K562 (cell line): Measurements from ENCODE around the gene CISD3. TPM values are rescaled to one million over a fixed set of nuclear protein-coding genes. Genes with fewer than 3 reads are reported as not detected.

Source experiments
- CBFA2T2 ChIP-seq: fragments of 450-650 bp; conservative IDR thresholded peaks from 2 replicates; pipeline ENCODE4 v1.6.1; 2017; ENCODE audit warnings: mild to moderate bottlenecking
- ETS2 ChIP-seq: IDR thresholded peaks from 2 replicates; pipeline ENCODE4 v1.6.1; 2016; ENCODE audit warnings: borderline replicate concordance, missing genetic modification characterization, mild to moderate bottlenecking, moderate library complexity, missing compliant biosample characterization; ENCODE audit not compliant: poor library complexity, severe bottlenecking
- ETV5 ChIP-seq: sonication (generic); formaldehyde crosslinking; IDR thresholded peaks from 2 replicates; pipeline ENCODE4 v1.4.0; 2020; ENCODE audit warnings: low read depth, mild to moderate bottlenecking, missing genetic modification reagents
- MEF2A ChIP-seq: IDR thresholded peaks from 2 replicates; pipeline ENCODE4 v1.6.1; 2011; ENCODE audit warnings: low read depth, mild to moderate bottlenecking, low read length, moderate library complexity; ENCODE audit not compliant: control insufficient read depth
- OTX1 ChIP-seq: fragments of 450-650 bp; formaldehyde crosslinking; IDR thresholded peaks from 2 replicates; pipeline ENCODE4 v1.4.0; 2022; ENCODE audit warnings: mild to moderate bottlenecking
- TSHZ1 ChIP-seq: fragments of 250-450 bp; sonication (Bioruptor Pico); IDR thresholded peaks from 2 replicates; pipeline ENCODE4 v1.4.0; 2020; ENCODE audit warnings: mild to moderate bottlenecking, moderate library complexity
- YBX1 ChIP-seq: fragments of 450-650 bp; IDR thresholded peaks from 2 replicates; pipeline ENCODE4 v1.7.1; 2016; ENCODE audit warnings: mild to moderate bottlenecking
- ZBTB17 ChIP-seq: fragments of 450-650 bp; formaldehyde crosslinking; IDR thresholded peaks from 2 replicates; pipeline ENCODE4 v1.4.0; 2020; ENCODE audit warnings: mild to moderate bottlenecking
- ZFP91 ChIP-seq: sonication (generic); formaldehyde crosslinking; IDR thresholded peaks from 2 replicates; pipeline ENCODE4 v1.8.0; 2022; ENCODE audit warnings: mild to moderate bottlenecking, missing genetic modification reagents
- ZNF41 ChIP-seq: fragments of 250-450 bp; sonication (Bioruptor Pico); conservative IDR thresholded peaks from 2 replicates; pipeline ENCODE4 v1.4.0; 2020; ENCODE audit warnings: mild to moderate bottlenecking
- ZNF561 ChIP-seq: fragments of 450-650 bp; formaldehyde crosslinking; conservative IDR thresholded peaks from 2 replicates; pipeline ENCODE4 v1.4.0; 2020; ENCODE audit warnings: mild to moderate bottlenecking, moderate library complexity
- polyA plus RNA-seq, 8 experiments: library from polyadenylated mRNA; depleted of rRNA in 4 of 8; stranded (reverse) in 5 of 8; unstranded in 3 of 8; fragments of >200 nt; fragmentation: Nextera tagmentation in 2 of 8; fragmentation: Illumina TruSeq in 1 of 8; extraction: Ambion mirVana in 2 of 8; extraction: Trizol in 1 of 8; gene quantifications; 2 replicates each; pipeline versions ENCODE4 v1.2.1 to v1.2.3, GENCODE V29; 2011 to 2014; ENCODE audit warnings: inconsistent platforms in 1 of 8, missing spikeins in 1 of 8
- total RNA-seq, 7 experiments: library from RNA; depleted of rRNA in 6 of 7; stranded (reverse); fragments of >200 nt in 6 of 7; fragmentation: Illumina TruSeq in 2 of 7; extraction: Trizol in 2 of 7; gene quantifications; 2 replicates each; pipeline versions ENCODE4 v1.2.1 to v1.2.3, GENCODE V29; 2011 to 2021; ENCODE audit warnings: low replicate concordance in 1 of 7
- TF ChIP-seq, protein P1 (sequence below), 2 experiments: fragments of 150-350 bp in 1 of 2; IDR thresholded peaks; 2 replicates each; pipeline ENCODE4 v1.6.1; 2012 to 2016; ENCODE audit warnings: low read depth in 2 of 2, low read length in 2 of 2, mild to moderate bottlenecking in 1 of 2, moderate library complexity in 1 of 2
- TF ChIP-seq, protein P2 (sequence below): IDR thresholded peaks from 2 replicates; pipeline ENCODE4 v1.6.1; 2016; ENCODE audit warnings: missing genetic modification characterization, missing compliant biosample characterization
- TF ChIP-seq, protein P3 (sequence below): sonication (generic); formaldehyde crosslinking; IDR thresholded peaks from 2 replicates; pipeline ENCODE4 v1.4.0; 2020; ENCODE audit warnings: mild to moderate bottlenecking, missing genetic modification reagents

Gene CISD3
- total and polyA plus RNA-seq, 9 of the 15 experiments (the other 6 are each of a cell fraction or from before 2014, with no cell fraction given): 5.0 to 60.7 (median 15.7) TPM

DNA sequence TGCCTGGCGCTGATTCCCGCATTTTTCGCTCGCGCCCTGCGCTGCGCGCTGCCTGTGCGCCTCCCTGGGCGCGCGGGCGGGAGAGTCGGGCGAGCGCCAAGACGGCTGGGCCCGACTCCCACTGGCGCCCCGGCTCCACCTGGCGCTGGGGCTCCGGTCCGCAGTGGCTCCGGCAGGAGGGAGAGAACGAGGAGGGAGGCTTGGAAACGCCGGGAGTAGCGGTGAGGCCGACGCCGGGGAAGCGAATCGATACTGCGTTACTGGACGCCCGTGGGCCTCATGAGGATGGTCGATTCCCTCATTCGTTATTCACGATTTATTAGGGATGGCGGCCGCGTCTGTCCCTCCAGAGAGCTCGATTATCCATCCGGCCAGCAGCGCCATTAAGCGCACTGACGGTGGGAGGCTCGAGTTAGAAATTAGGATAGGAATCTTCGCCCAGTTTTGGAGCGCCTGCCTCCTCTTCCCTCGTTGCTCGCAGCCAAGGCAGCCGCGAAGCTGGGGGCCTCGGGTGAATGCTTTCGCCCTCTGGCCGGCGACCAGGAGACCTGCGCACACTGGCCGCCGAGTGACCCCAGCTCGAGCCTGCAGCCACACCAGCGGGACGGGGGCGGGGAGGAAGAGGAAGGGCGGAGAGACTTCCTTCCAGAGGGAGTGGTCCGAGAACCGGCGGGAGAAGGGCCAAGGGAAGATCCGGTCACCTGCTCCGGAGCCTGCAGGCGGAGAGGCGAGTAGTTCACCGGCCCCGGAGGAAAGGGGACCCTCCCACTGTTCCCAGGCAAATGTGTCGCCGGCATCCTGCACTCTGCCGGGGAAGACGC lies 19.3 kb downstream of the CISD3 start (continued):
- no peak for TF ChIP-seq TSHZ1
- TF ChIP-seq, protein P1, sequence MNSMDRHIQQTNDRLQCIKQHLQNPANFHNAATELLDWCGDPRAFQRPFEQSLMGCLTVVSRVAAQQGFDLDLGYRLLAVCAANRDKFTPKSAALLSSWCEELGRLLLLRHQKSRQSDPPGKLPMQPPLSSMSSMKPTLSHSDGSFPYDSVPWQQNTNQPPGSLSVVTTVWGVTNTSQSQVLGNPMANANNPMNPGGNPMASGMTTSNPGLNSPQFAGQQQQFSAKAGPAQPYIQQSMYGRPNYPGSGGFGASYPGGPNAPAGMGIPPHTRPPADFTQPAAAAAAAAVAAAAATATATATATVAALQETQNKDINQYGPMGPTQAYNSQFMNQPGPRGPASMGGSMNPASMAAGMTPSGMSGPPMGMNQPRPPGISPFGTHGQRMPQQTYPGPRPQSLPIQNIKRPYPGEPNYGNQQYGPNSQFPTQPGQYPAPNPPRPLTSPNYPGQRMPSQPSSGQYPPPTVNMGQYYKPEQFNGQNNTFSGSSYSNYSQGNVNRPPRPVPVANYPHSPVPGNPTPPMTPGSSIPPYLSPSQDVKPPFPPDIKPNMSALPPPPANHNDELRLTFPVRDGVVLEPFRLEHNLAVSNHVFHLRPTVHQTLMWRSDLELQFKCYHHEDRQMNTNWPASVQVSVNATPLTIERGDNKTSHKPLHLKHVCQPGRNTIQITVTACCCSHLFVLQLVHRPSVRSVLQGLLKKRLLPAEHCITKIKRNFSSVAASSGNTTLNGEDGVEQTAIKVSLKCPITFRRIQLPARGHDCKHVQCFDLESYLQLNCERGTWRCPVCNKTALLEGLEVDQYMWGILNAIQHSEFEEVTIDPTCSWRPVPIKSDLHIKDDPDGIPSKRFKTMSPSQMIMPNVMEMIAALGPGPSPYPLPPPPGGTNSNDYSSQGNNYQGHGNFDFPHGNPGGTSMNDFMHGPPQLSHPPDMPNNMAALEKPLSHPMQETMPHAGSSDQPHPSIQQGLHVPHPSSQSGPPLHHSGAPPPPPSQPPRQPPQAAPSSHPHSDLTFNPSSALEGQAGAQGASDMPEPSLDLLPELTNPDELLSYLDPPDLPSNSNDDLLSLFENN (IDR thresholded peaks at IDR 0.05; ENCODE audit: low read depth in 2 of 2, low read length in 2 of 2): no peak
- TF ChIP-seq ZNF41 (CRISPR knock-in tag): no peak
- no peak for TF ChIP-seq YBX1
- no peak for TF ChIP-seq ZFP91 (CRISPR knock-in tag)
- TF ChIP-seq, protein P2, sequence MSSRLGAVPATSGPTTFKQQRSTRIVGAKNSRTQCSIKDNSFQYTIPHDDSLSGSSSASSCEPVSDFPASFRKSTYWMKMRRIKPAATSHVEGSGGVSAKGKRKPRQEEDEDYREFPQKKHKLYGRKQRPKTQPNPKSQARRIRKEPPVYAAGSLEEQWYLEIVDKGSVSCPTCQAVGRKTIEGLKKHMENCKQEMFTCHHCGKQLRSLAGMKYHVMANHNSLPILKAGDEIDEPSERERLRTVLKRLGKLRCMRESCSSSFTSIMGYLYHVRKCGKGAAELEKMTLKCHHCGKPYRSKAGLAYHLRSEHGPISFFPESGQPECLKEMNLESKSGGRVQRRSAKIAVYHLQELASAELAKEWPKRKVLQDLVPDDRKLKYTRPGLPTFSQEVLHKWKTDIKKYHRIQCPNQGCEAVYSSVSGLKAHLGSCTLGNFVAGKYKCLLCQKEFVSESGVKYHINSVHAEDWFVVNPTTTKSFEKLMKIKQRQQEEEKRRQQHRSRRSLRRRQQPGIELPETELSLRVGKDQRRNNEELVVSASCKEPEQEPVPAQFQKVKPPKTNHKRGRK (tag): no peak
- TF ChIP-seq MEF2A: no peak
- TF ChIP-seq OTX1 (CRISPR knock-in tag): no peak
- TF ChIP-seq ETV5 (CRISPR knock-in tag): peak; percentile 89
- TF ChIP-seq, protein P3, sequence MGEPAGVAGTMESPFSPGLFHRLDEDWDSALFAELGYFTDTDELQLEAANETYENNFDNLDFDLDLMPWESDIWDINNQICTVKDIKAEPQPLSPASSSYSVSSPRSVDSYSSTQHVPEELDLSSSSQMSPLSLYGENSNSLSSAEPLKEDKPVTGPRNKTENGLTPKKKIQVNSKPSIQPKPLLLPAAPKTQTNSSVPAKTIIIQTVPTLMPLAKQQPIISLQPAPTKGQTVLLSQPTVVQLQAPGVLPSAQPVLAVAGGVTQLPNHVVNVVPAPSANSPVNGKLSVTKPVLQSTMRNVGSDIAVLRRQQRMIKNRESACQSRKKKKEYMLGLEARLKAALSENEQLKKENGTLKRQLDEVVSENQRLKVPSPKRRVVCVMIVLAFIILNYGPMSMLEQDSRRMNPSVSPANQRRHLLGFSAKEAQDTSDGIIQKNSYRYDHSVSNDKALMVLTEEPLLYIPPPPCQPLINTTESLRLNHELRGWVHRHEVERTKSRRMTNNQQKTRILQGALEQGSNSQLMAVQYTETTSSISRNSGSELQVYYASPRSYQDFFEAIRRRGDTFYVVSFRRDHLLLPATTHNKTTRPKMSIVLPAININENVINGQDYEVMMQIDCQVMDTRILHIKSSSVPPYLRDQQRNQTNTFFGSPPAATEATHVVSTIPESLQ (CRISPR knock-in tag): no peak
- peak; percentile 33; the same call in 1 of the 2 replicates for TF ChIP-seq CBFA2T2
- TF ChIP-seq ZBTB17 (CRISPR knock-in tag): no peak
- TF ChIP-seq ZNF561 (CRISPR knock-in tag): no peak
- TF ChIP-seq ETS2 (tag): no peak
